Measurements from ENCODE around the gene IGFBP4.

- TF ChIP-seq FOXM1 (IDR thresholded peaks at IDR 0.05; ENCODE audit: borderline replicate concordance) (no peak), SP1 (IDR thresholded peaks at IDR 0.05) (no peak), NFRKB (IDR thresholded peaks at IDR 0.05) (no peak), FOXA1 (IDR thresholded peaks at IDR 0.05) (no peak), PKNOX1 (IDR thresholded peaks at IDR 0.05) (no peak), LEF1 (IDR thresholded peaks at IDR 0.05; ENCODE audit: borderline replicate concordance) (no peak), BHLHE40 (IDR thresholded peaks at IDR 0.05; ENCODE audit: borderline replicate concordance) (no peak), ARNT (IDR thresholded peaks at IDR 0.05) (no peak), FOXK2 (IDR thresholded peaks at IDR 0.05) (no peak), TARDBP (IDR thresholded peaks at IDR 0.05) (no peak), ELF4 (IDR thresholded peaks at IDR 0.05) (no peak), HDGF (IDR thresholded peaks at IDR 0.05; ENCODE audit: borderline replicate concordance) (no peak), SUZ12 (IDR thresholded peaks at IDR 0.05) (no peak)
Measured at GRCh38 chr17:40498281-40499084, 55.2 kb downstream of the IGFBP4 start.

Measured in HEK293T (cell line).